Left kidney (tissue), 8 donors: ENCODE measurements around the gene SIX3. TPM values are rescaled to one million over a fixed set of nuclear protein-coding genes. Genes with fewer than 3 reads are reported as not detected.

Experiments
- DNase-seq: peaks from one replicate; pipeline ENCODE4 v3.0.0-alpha.2; 2013
- long read RNA-seq, 8 donors: transcript quantifications; one replicate each; lab custom pipeline, GENCODE V29; 2026
- polyA plus RNA-seq: library from polyadenylated mRNA; unstranded; fragments of 120-200 nt; gene quantifications from one replicate; pipeline ENCODE4 v1.2.1, GENCODE V29; 2013; ENCODE audit not compliant: insufficient read length

The SIX3 gene
- polyA plus RNA-seq = not detected
- long read RNA-seq, donor 1 = 0 reads
- long read RNA-seq, donor 2 = 0 reads
- long read RNA-seq, donor 3 = 0 reads
- long read RNA-seq, donor 4 = 0 reads
- long read RNA-seq, donor 5 = 0 reads
- long read RNA-seq, donor 6 = 0 reads
- long read RNA-seq, donor 7 = 0 reads
- long read RNA-seq, donor 8 = 0 reads

- no peak for DNase-seq
These were observed at the start of gene SIX3 for GRCh38 chr2:44941551-44942234. TSS of gene SIX3 (plus strand) at chr2:44941702. CDS start at chr2:44942105, 403 bp downstream.

GRCh38 chr2:44894058-44894457 is 47.4 kb upstream of the SIX3 start:
- no peak for DNase-seq

GRCh38 chr2:44895061-44895460 is 46.4 kb upstream of the SIX3 start:
- no peak for DNase-seq

- DNase-seq = no peak
These were observed 44.1 kb upstream of the SIX3 start for GRCh38 chr2:44897406-44897805.

GRCh38 chr2:44902217-44903137 is 39.0 kb upstream of the SIX3 start:
- no peak for DNase-seq

- DNase-seq = no peak
These were observed 36.9 kb upstream of the SIX3 start for GRCh38 chr2:44904578-44904977.

GRCh38 chr2:44906972-44907371 is 34.5 kb upstream of the SIX3 start:
- DNase-seq = no peak

- no peak for DNase-seq
These were observed 31.7 kb upstream of the SIX3 start for GRCh38 chr2:44909831-44910230.

GRCh38 chr2:44912660-44913059 is 28.8 kb upstream of the SIX3 start:
- DNase-seq = no peak

- DNase-seq = no peak
These were observed 25.2 kb upstream of the SIX3 start for GRCh38 chr2:44916291-44916690.

GRCh38 chr2:44918095-44918775 is 23.3 kb upstream of the SIX3 start:
- DNase-seq = no peak

GRCh38 chr2:44920751-44921150 is 20.8 kb upstream of the SIX3 start:
- DNase-seq = no peak

- no peak for DNase-seq
These were observed 18.7 kb upstream of the SIX3 start for GRCh38 chr2:44922776-44923175.

GRCh38 chr2:44925561-44926136 is 15.9 kb upstream of the SIX3 start:
- DNase-seq = no peak

- no peak for DNase-seq
These were observed 14.5 kb upstream of the SIX3 start for GRCh38 chr2:44926957-44927356.

- DNase-seq = no peak
These were observed 13.5 kb upstream of the SIX3 start for GRCh38 chr2:44927985-44928482.

GRCh38 chr2:44928483-44929158 is 12.9 kb upstream of the SIX3 start:
- no peak for DNase-seq

GRCh38 chr2:44929159-44929734 is 12.3 kb upstream of the SIX3 start:
- DNase-seq = no peak

- DNase-seq = no peak
These were observed 11.7 kb upstream of the SIX3 start for GRCh38 chr2:44929735-44930273.
